HAP-1 (cell line): ENCODE results near the gene FBXO24.

ENCODE experiments used
- DNase-seq, 2 experiments: peaks; one replicate each; pipeline ENCODE4 v3.0.0-alpha.2; 2016 to 2020; ENCODE audit warnings: low spot score in 2 of 2
- H3K27me3 ChIP-seq: fragments of 250-450 bp; sonication (Bioruptor Pico); 2 replicates; pipeline ENCODE4 v1.5.1; 2020; ENCODE audit warnings: low read depth, mild to moderate bottlenecking, moderate library complexity
- H3K36me3 ChIP-seq: fragments of 250-450 bp; sonication (Bioruptor Pico); replicated peaks from 2 replicates; pipeline ENCODE4 v1.5.1; 2020; ENCODE audit warnings: mild to moderate bottlenecking
- H3K4me1 ChIP-seq: fragments of 250-450 bp; sonication (Bioruptor Pico); 2 replicates; pipeline ENCODE4 v1.5.1; 2020; ENCODE audit warnings: mild to moderate bottlenecking
- H3K4me3 ChIP-seq: fragments of 250-450 bp; sonication (Bioruptor Pico); 2 replicates; pipeline ENCODE4 v1.5.1; 2020; ENCODE audit warnings: mild to moderate bottlenecking, moderate library complexity
- H3K9me3 ChIP-seq: fragments of 250-450 bp; sonication (Bioruptor Pico); 2 replicates; pipeline ENCODE4 v1.5.1; 2020; ENCODE audit warnings: mild to moderate bottlenecking, moderate library complexity
- in situ Hi-C: fragments of 300-500 bp; cut with MboI; formaldehyde crosslinking; loops from 3 replicates; pipeline ENCODE4 v1.14.3; 2020; ENCODE audit warnings: low sequenced_read_pairs, inconsistent platforms, mixed read lengths

FBXO24 gene

GRCh38 chr7:100572949-100573675, 13.0 kb upstream of the FBXO24 start:
- no peaks in the 10 kb centered on the region for H3K9me3 ChIP-seq
- DNase-seq: no peak
- peaks cover 13% of the 10 kb centered on the region for H3K36me3 ChIP-seq
- H3K27me3 ChIP-seq: no peaks in the 10 kb centered on the region; the same call in 1 of the 2 replicates
- in situ Hi-C loops: no loop called here
- H3K4me3 ChIP-seq: no peak overlapping the region
- peaks cover 3% of the 10 kb centered on the region; the same call in 1 of the 2 replicates for H3K4me1 ChIP-seq

GRCh38 chr7:100573691-100574361, 12.3 kb upstream of the FBXO24 start, which contains the start of gene SAP25:
SAP25 (minus strand) TSS chr7:100573900; CDS start chr7:100573742, 158 bp downstream.
- in situ Hi-C loops: no loop called here
- Histone ChIP-seq H3K9me3 (no peaks in the 10 kb centered on the region), H3K4me1 (peaks cover 3% of the 10 kb centered on the region; the same call in 1 of the 2 replicates), H3K36me3 (peaks cover 15% of the 10 kb centered on the region), H3K27me3 (no peaks in the 10 kb centered on the region; the same call in 1 of the 2 replicates), H3K4me3 (no peak within 1 kb of the TSS)
- no peak for DNase-seq

- DNase-seq: no peak
- in situ Hi-C loops: no loop called here
- H3K36me3 ChIP-seq: peaks cover 16% of the 10 kb centered on the region
- H3K4me1 ChIP-seq: peaks cover 3% of the 10 kb centered on the region; the same call in 1 of the 2 replicates
- no peaks in the 10 kb centered on the region; the same call in 1 of the 2 replicates for H3K27me3 ChIP-seq
- no peaks in the 10 kb centered on the region for H3K9me3 ChIP-seq
- H3K4me3 ChIP-seq: no peak overlapping the region
Observed at GRCh38 chr7:100574362-100575205, 11.5 kb upstream of the FBXO24 start.

- in situ Hi-C loops: no loop called here
- DNase-seq: no peak
- Histone ChIP-seq H3K4me3 (no peak overlapping the region), H3K36me3 (peaks cover 19% of the 10 kb centered on the region), H3K27me3 (no peaks in the 10 kb centered on the region; the same call in 1 of the 2 replicates), H3K9me3 (no peaks in the 10 kb centered on the region), H3K4me1 (peaks cover 3% of the 10 kb centered on the region; the same call in 1 of the 2 replicates)
Observed at GRCh38 chr7:100575206-100575631, 10.9 kb upstream of the FBXO24 start.

GRCh38 chr7:100575746-100576383, 10.3 kb upstream of the FBXO24 start:
- Histone ChIP-seq H3K4me1 (no peaks in the 10 kb centered on the region), H3K9me3 (no peaks in the 10 kb centered on the region), H3K36me3 (peaks cover 23% of the 10 kb centered on the region), H3K27me3 (no peaks in the 10 kb centered on the region), H3K4me3 (no peak overlapping the region)
- no peak for DNase-seq
- in situ Hi-C loops: no loop called here

- H3K4me1 ChIP-seq: no peaks in the 10 kb centered on the region
- in situ Hi-C loops: no loop called here
- no peaks in the 10 kb centered on the region for H3K9me3 ChIP-seq
- H3K4me3 ChIP-seq: no peak overlapping the region
- no peaks in the 10 kb centered on the region for H3K27me3 ChIP-seq
- no peak for DNase-seq
- H3K36me3 ChIP-seq: peaks cover 27% of the 10 kb centered on the region
Observed at GRCh38 chr7:100576384-100576993, 9.6 kb upstream of the FBXO24 start.

GRCh38 chr7:100577103-100577502, 9.0 kb upstream of the FBXO24 start:
- in situ Hi-C loops: no loop called here
- no peak for DNase-seq
- H3K4me3 ChIP-seq: no peak overlapping the region
- no peaks in the 10 kb centered on the region for H3K9me3 ChIP-seq
- H3K27me3 ChIP-seq: no peaks in the 10 kb centered on the region
- no peaks in the 10 kb centered on the region for H3K4me1 ChIP-seq
- peaks cover 29% of the 10 kb centered on the region for H3K36me3 ChIP-seq

GRCh38 chr7:100577507-100577906, 8.6 kb upstream of the FBXO24 start:
- peaks cover 29% of the 10 kb centered on the region for H3K36me3 ChIP-seq
- no peak for DNase-seq
- H3K27me3 ChIP-seq: no peaks in the 10 kb centered on the region
- in situ Hi-C loops: no loop called here
- H3K9me3 ChIP-seq: no peaks in the 10 kb centered on the region
- H3K4me1 ChIP-seq: no peaks in the 10 kb centered on the region
- H3K4me3 ChIP-seq: no peak overlapping the region

GRCh38 chr7:100578246-100579183, 7.6 kb upstream of the FBXO24 start:
- Histone ChIP-seq H3K9me3 (no peaks in the 10 kb centered on the region), H3K36me3 (peaks cover 29% of the 10 kb centered on the region), H3K27me3 (no peaks in the 10 kb centered on the region), H3K4me1 (no peaks in the 10 kb centered on the region), H3K4me3 (no peak overlapping the region)
- no peak for DNase-seq
- in situ Hi-C loops: no loop called here

- Histone ChIP-seq H3K36me3 (peaks cover 25% of the 10 kb centered on the region), H3K4me1 (peaks cover 4% of the 10 kb centered on the region), H3K4me3 (no peak overlapping the region), H3K9me3 (no peaks in the 10 kb centered on the region), H3K27me3 (no peaks in the 10 kb centered on the region)
- DNase-seq: no peak
- in situ Hi-C loops: no loop called here
Observed at GRCh38 chr7:100580466-100581283, 5.5 kb upstream of the FBXO24 start.

- DNase-seq: no peak
- peaks cover 21% of the 10 kb centered on the region for H3K36me3 ChIP-seq
- H3K4me3 ChIP-seq: no peak overlapping the region
- H3K9me3 ChIP-seq: no peaks in the 10 kb centered on the region
- H3K4me1 ChIP-seq: peaks cover 4% of the 10 kb centered on the region
- in situ Hi-C loops: no loop called here
- no peaks in the 10 kb centered on the region for H3K27me3 ChIP-seq
Observed at GRCh38 chr7:100582041-100582579, 4.0 kb upstream of the FBXO24 start.
